Measurements from ENCODE around the gene OR6C6.
"Not testable (repeated sequence)": the region's sequence is repeated elsewhere in the genome, so short reads cannot be mapped to it uniquely, and the experiment has no call there.

OR6C6 gene

DNA sequence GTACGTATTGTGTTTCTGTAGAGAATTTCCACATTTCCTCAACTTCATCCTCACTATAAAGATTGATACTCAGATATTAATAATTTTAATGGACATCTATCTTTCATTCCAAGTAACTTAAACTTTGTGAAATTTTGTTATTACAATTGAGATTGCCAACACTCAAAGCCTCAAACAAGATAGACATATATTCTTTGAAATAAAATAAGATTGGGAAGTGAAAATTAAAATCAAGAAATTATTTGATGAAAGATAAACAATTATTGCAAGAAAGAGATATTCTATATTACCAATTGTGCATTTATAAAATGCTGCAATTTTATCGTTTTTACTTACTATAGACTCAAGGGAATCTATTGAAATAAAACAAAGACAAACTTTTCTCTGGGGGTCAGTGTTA lies at the start of gene OR6C6:
Gene OR6C6, minus strand, starts transcription at position 101 of the 400 bp plus-strand sequence. CDS start 1,337 bp downstream, outside the sequence.
- no peak for DNase-seq (ENCODE audit: low spot score)

GRCh38 chr12:55336002-55336401 lies 39.6 kb upstream of the OR6C6 start:
- DNase-seq (ENCODE audit: low spot score) = no peak

- DNase-seq (ENCODE audit: low spot score) = no peak
Measured at GRCh38 chr12:55330446-55330845, 34.1 kb upstream of the OR6C6 start, which contains the start of gene OR6C3. Gene OR6C3, plus strand, starts transcription at chr12:55330746. Its CDS starts 955 bp downstream, at chr12:55331701.

DNA sequence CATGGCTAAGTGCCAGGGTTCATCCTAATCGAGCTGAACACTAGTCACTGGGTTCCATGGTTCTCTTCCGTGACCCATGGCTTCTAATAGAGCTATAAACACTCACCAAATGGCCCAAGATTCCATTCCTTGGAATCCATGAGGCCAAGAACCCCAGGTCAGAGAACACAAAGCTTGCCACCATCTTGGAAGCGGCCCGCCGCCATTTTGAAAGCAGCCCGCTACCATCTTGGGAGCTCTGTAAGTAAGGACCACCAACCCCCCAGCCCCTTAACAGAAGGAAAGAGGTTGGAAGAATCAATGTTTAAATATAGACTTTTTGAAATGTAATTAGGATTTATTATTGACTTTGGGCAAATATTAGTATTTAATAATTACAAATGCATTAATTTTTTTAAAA lies 29.4 kb upstream of the OR6C6 start:
- DNase-seq (ENCODE audit: low spot score) = not testable (repeated sequence)

DNA sequence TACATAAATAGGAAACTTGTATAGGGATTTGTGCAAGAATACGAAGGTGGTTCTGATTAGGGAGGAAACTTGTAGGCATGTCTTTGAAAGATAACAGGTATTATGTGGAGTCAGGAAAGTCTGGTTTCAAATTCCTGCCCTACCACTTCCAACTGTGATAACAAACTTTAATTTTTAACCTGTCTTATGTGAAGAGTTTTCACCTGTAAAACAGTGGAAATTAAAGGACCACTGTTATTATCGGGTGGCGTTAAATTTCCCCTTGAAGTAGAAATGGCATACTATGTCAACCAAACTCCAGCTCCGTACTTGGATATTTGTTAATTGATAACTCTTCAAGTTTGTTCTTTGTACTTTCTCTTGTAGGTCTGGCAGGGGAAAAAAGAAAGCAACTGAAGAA lies 23.8 kb upstream of the OR6C6 start:
- DNase-seq (ENCODE audit: low spot score) = no peak

DNA sequence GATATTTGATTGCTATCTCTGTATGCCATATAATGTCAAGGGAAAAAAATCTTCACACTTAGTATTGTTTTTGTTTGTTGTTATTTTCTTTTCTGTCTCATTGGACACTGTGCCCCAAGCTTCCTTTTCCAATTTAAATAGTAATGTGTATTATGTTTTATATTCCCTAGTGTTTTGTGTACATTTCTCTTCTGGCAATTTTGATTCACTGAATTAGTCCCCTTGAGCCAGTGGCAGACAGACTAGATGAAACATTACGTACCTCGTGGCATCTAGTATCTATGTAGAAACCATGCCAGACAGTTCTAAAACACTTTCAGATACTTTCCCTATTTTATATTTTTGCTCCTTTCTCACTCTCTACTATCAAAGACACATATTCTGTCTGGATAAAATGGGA lies 17.7 kb upstream of the OR6C6 start, which contains the start of gene OR6C1:
Gene OR6C1, plus strand, starts transcription at position 301 of the 400 bp plus-strand sequence. CDS start 6,257 bp downstream, outside the sequence.
- DNase-seq (ENCODE audit: low spot score) = no peak

- no peak for DNase-seq (ENCODE audit: low spot score)
Measured at GRCh38 chr12:55289999-55290398, 6.4 kb downstream of the OR6C6 start.

- DNase-seq (ENCODE audit: low spot score) = no peak
Measured at GRCh38 chr12:55280991-55281390, 15.4 kb downstream of the OR6C6 start.

DNA sequence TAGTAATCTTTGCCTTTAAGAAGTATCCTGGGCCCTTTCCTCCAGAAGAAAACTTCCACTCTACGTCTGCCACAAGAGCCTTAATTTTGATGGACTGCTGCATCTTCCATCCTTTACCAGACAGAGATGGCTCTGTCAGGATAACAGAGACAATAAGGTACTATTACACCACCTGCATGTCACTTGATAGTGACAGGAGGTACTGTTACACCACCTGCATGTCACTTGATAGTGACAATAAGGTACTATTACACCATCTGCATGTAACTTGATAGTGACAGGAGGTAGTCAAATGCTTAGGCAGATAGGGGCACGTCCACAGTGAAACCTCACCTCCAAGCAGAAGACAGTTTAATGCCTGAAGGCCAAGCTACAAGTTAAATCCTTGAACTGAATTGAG lies 38.1 kb downstream of the OR6C6 start:
- DNase-seq (ENCODE audit: low spot score) = no peak

DNA sequence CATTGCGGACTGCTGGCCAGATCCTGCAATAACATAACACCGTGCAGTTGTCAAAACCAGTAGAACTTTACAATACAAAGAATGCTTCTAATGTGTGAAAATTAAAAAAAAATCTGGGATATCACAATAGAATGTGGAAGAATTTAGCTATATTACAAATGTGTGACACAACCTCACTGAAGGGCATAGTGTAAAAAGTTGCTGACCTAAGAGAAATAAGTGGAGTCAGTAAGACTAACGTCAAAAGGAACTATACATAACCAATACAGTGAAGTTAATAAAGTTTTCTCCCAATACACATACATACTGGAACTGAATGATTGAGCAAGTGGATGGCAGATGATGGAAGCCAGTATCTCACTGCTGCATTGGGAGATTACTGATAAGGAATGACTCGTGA lies 39.5 kb downstream of the OR6C6 start:
- DNase-seq (ENCODE audit: low spot score) = no peak

DNA sequence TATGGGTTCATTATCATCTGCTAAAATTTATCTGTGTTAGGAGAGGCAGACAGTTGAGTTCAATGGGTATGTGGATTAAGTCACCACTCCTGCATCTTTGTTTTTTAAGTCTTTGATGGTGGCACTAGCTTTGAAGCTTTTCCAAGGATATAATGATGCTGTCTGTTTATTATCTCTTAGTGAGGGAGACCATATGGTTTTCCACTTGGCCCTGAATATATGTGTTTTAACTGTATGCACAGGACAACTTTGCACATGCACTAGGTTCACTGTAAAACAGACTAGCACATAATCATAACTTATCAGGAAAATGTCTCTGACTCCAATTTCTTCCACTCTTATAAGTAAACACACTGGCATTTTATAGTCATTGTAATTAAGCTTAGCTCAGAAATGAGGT lies 43.1 kb downstream of the OR6C6 start:
- no peak for DNase-seq (ENCODE audit: low spot score)

GRCh38 chr12:55250944-55251343 lies 45.4 kb downstream of the OR6C6 start:
- no peak for DNase-seq (ENCODE audit: low spot score)

DNA sequence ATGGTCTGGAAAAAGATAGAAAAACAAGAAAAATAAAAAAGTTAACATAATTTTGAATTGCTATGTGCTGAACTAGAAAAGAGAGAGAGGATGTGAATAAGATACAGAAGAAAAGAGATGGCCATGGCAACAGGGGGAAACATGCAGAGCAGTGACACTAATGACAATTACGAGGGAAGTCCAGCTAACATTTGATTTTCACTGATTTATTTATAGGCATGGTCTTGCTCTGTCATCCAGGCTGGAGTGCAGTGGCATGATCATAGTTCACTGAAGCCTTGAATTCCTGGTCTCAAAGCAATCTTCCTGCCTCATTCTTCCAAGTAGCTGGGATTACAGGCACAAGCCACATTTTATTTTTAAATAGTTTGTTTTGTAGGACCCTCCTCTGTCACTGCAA lies 50.2 kb downstream of the OR6C6 start:
- DNase-seq (ENCODE audit: low spot score) = no peak

DNA sequence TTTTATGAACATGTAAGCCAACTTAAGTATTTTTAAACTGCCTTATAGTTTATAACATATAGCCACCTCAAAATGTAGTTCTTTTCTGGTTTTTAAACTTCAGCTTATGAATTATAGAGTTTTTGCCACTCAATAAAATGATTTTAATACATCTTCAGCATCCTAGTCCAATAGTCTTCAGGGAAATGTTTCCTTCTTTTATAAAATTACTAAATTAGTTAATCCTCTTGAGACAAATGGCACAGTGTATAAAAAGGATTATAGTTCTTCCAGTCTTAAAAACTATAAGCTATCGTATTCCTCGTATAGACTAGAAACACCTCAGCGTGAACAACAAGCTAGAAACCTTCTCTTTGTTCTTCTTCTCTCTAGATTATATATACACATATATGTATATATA lies 52.1 kb downstream of the OR6C6 start, which contains the start of gene OR6C74:
Gene OR6C74, plus strand, starts transcription at position 301 of the 400 bp plus-strand sequence. CDS start 2,679 bp downstream, outside the sequence.
- DNase-seq (ENCODE audit: low spot score) = no peak
